ENCODE data around the gene TRIM24. TPM values are rescaled to one million over a fixed set of nuclear protein-coding genes. Genes with fewer than 3 reads are reported as not detected.

TRIM24 gene
- total RNA-seq, 1 donor from 2014 or later: 14.3 TPM

- H3K4me1 Mint-ChIP-seq: no peaks in the 10 kb centered on the region
- ChIA-PET CTCF (no interaction called here), POLR2A (no interaction called here)
- intact Hi-C loops (cut with micrococcal nuclease): no loop called here
- H3K27me3 Mint-ChIP-seq: no peaks in the 10 kb centered on the region
- H3K4me3 Mint-ChIP-seq: no peak overlapping the region
- TF ChIP-seq CTCF (IDR thresholded peaks at IDR 0.05): no peak
- H3K9me3 Mint-ChIP-seq: peaks cover 14% of the 10 kb centered on the region
- ATAC-seq (ENCODE audit: low read depth) (no peak), DNase-seq (no peak)
- H3K36me3 Mint-ChIP-seq (ENCODE audit: low read depth): no peaks in the 10 kb centered on the region
- no peak overlapping the region for H3K27ac Mint-ChIP-seq
Observed at GRCh38 chr7:138425026-138425425, 35.0 kb upstream of the TRIM24 start.

GRCh38 chr7:138429577-138430250 is 30.3 kb upstream of the TRIM24 start:
- peaks cover 2% of the 10 kb centered on the region for H3K27me3 Mint-ChIP-seq
- POLR2A ChIA-PET: no interaction called here
- intact Hi-C loops (cut with micrococcal nuclease): no loop called here
- H3K27ac Mint-ChIP-seq: no peak overlapping the region
- no peak overlapping the region for H3K4me3 Mint-ChIP-seq
- no peak for TF ChIP-seq CTCF (IDR thresholded peaks at IDR 0.05)
- peaks cover 26% of the 10 kb centered on the region for H3K9me3 Mint-ChIP-seq
- ATAC-seq (ENCODE audit: low read depth) (no peak), DNase-seq (no peak)
- CTCF ChIA-PET: no interaction called here
- no peaks in the 10 kb centered on the region for H3K4me1 Mint-ChIP-seq
- no peaks in the 10 kb centered on the region for H3K36me3 Mint-ChIP-seq (ENCODE audit: low read depth)

- Mint-ChIP-seq H3K27ac (no peak overlapping the region), H3K4me1 (no peaks in the 10 kb centered on the region), H3K27me3 (peaks cover 2% of the 10 kb centered on the region), H3K36me3 (ENCODE audit: low read depth) (no peaks in the 10 kb centered on the region), H3K4me3 (no peak overlapping the region), H3K9me3 (peaks cover 26% of the 10 kb centered on the region)
- CTCF ChIA-PET: no interaction called here
- TF ChIP-seq CTCF (IDR thresholded peaks at IDR 0.05): no peak
- no peak for DNase-seq
- intact Hi-C loops (cut with micrococcal nuclease): no loop called here
- ATAC-seq (ENCODE audit: low read depth): no peak
- POLR2A ChIA-PET: no interaction called here
Observed at GRCh38 chr7:138431517-138431916, 28.5 kb upstream of the TRIM24 start.

- ChIA-PET POLR2A (no interaction called here), CTCF (no interaction called here)
- ATAC-seq (ENCODE audit: low read depth) (no peak), DNase-seq (no peak)
- H3K4me1 Mint-ChIP-seq: no peaks in the 10 kb centered on the region
- no peaks in the 10 kb centered on the region for H3K36me3 Mint-ChIP-seq (ENCODE audit: low read depth)
- peaks cover 23% of the 10 kb centered on the region for H3K9me3 Mint-ChIP-seq
- peaks cover 4% of the 10 kb centered on the region for H3K27me3 Mint-ChIP-seq
- intact Hi-C loops (cut with micrococcal nuclease): no loop called here
- H3K27ac Mint-ChIP-seq: no peak overlapping the region
- no peak for TF ChIP-seq CTCF (IDR thresholded peaks at IDR 0.05)
- no peak overlapping the region for H3K4me3 Mint-ChIP-seq
Observed at GRCh38 chr7:138433583-138434443, 26.2 kb upstream of the TRIM24 start.

- Mint-ChIP-seq H3K27me3 (peaks cover 4% of the 10 kb centered on the region), H3K9me3 (peaks cover 20% of the 10 kb centered on the region), H3K36me3 (ENCODE audit: low read depth) (no peaks in the 10 kb centered on the region), H3K4me1 (no peaks in the 10 kb centered on the region), H3K4me3 (no peak overlapping the region), H3K27ac (no peak overlapping the region)
- POLR2A ChIA-PET: no interaction called here
- CTCF ChIA-PET: no interaction called here
- intact Hi-C loops (cut with micrococcal nuclease): no loop called here
- ATAC-seq (ENCODE audit: low read depth) (no peak), DNase-seq (no peak)
- TF ChIP-seq CTCF (IDR thresholded peaks at IDR 0.05): no peak
Observed at GRCh38 chr7:138434597-138435019, 25.5 kb upstream of the TRIM24 start.
